Stimulated activated CD4-positive, alpha-beta T cell treated with anti-CD3 and anti-CD28 coated beads, Interleukin-1b, Interleukin-23, amount 100 ng/mL, for 1 hour (primary cell): Measurements from ENCODE around the gene QRICH2.
"Not testable (repeated sequence)": the region's sequence is repeated elsewhere in the genome, so short reads cannot be mapped to it uniquely, and the experiment has no call there.

Experiments used
- DNase-seq, 2 donors: peaks; one replicate each; pipeline ENCODE4 v3.0.0-alpha.2; 2020; ENCODE audit warnings: low read depth in 2 of 2

Gene QRICH2

DNA sequence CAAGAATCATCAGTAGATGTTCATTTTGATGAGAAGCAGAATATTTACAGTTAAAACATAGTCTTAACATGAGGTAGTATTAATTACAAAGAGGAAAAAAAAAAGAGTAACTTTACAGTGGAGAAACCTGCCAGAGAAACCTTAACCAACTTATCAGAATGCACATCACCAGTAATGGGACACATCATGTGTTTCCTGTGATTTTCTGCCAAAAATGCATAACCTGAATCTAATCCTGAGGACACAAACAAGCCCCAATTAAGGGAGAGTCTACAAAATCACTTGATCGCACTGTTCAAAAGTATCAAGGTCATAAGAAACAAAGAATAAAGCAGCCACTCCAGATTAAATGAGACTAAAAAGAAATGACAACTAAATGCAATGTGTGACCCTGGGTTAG is 18.2 kb upstream of the QRICH2 start:
- no peak for DNase-seq

DNA sequence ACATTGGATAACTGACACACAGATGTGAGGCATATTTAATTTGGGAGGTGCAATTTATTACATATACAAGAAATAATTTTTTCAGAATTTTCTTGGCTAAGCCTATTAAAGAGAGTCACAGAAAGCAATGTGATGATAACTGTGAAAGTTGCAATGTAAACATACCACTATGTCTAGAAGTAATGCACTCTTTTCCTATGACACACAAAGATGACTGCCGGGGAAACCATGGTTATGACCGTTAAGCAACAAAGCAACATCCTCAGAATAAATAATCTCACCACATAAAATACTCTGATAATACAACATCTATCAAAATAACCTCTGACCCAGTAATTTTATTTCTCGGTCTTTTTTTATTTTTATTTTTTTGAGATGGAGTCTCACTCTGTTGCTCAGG is 10.5 kb upstream of the QRICH2 start:
- no peak for DNase-seq

DNA sequence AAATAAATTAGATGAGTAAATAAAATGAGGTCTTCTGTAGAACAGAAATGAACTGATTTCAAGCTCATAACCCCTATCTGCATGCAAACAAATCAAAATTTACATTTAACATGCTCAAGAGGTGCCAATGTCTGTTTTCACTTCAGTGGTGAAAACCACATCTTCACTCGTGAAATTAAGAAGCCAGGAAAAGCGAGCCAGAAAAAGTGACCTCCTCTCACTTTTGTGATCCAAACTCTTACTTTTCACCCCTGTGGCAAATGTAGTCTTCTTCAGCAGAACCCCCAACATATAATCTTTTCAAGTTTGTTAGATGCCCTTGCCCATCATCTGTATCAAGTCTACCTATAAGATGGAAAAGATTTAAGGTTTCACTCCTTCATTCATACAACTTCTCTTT is 9.5 kb upstream of the QRICH2 start:
- no peak for DNase-seq

DNA sequence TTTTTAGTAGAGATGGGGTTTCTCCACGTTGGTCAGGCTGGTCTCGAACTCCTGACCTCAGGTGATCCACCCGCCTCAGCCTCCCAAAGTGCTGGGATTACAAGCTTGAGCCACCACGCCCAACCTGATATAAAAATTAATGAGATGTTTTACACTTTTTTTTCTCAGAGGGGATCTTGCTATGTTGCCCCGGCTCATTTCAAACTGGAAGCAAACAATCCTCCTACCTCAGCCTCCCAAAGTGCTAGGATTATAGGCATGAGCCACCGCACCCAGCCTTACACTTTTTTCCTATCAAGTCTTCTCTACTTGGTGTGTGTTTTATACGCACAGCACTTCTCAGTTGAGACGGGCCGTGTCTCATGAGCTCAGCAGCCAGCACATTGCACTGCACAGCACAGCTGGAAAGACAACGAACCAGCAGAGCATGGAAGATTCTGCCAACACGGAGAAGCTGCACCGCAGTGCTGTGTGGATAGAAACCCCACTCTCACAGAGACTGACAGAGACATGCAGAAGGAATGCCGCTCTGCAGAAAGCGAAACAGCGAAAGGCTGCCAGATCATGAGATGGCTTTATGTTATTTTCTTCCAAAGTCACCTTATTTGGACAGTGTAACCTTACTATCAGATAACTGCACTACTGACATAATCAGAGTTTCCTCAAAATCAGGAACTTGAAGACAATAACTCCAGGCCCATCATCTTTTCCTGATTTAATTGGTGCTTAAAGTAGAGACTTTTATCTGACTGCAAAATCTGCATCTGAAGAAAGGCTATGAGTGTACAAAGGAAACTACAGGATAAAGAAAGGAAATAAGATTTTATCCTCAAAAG is 6.5 kb upstream of the QRICH2 start:
- no peak for DNase-seq

DNA sequence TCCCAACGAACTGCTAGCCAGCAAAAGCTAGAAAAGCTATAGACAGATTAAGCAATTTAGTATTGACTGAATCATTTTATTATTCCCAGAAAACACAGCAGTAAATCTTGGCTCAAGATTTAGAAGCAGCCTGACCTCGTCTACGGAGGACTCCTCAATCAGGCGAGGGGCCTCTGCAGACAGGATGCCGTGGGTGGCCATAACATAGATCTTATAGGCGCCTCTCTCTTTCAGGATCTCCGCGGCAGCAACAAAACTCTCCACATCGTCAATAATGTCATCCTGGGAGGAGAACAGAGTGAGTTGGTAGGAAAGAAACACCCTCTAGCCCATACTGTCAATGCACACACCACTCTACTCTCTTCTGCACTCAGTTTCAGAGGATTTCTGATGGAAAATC is 4.7 kb upstream of the QRICH2 start:
- no peak for DNase-seq

DNA sequence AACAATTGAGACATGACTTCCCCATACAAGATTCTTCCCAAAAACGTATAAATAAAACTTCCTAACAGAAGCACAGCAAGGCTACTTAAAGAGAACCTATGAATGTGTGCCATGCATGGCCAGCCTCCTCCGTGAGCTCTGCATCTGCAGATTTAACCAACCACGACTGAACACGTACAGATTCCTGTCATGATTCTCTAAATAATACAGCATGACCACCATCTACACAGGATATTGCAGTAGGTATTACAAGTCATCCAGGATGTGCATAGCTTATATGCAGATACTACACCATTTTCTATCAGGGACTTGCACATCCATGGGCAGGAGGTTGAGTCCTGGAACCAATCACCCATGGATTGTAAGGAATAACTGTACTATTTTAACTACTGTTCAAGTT is 1.4 kb upstream of the QRICH2 start:
- DNase-seq, result no peak

DNA sequence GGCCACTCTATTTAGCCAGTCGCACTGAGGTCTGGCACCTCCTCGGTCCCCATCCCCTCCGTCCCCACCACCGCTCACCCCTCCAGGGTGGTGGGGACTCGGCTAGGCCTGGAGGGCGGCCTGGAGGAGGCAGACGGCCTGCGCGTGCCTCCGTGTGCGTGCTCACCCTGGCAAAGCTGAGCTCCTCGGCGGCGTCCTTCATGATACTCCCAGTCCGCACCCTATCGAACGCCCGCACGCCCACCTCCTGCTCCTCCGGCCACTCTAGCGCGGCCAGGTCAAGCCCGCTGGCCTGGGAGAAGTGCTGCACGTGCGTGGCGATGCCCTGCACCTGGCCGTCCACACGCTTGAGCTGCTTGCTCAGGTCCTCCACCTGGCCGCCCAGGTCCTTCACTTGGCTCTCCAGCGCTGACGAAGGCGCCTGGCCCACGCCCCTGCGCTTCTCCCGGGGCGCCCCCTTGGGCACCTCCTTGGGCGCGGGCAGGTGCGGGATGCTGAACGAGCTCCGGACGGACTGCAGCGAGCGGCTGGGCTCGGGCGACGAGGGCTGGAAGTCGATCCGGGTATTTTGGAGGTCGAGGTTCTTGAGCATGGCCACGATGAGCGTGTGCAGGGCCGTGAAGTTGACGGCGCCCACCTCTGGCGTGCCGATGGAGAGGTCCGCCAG is 644 bp downstream of the QRICH2 start:
- DNase-seq, result no peak

DNA sequence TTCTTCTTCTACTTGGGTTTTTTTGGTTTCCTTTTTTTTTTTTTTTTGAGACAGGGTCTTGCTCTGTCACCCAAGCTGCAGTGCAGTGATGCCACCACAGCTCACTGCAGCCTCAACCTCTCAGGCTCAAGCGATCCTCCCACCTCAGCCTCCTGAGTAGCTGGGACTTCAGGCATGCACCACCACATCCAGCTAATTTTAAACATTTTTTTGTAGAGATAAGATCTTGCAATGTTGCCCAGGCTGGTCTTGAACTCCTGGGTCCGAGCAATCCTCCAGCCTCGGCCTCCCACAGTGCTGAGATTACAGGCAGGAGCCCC is 3.0 kb downstream of the QRICH2 start:
- not testable (repeated sequence) for DNase-seq

DNA sequence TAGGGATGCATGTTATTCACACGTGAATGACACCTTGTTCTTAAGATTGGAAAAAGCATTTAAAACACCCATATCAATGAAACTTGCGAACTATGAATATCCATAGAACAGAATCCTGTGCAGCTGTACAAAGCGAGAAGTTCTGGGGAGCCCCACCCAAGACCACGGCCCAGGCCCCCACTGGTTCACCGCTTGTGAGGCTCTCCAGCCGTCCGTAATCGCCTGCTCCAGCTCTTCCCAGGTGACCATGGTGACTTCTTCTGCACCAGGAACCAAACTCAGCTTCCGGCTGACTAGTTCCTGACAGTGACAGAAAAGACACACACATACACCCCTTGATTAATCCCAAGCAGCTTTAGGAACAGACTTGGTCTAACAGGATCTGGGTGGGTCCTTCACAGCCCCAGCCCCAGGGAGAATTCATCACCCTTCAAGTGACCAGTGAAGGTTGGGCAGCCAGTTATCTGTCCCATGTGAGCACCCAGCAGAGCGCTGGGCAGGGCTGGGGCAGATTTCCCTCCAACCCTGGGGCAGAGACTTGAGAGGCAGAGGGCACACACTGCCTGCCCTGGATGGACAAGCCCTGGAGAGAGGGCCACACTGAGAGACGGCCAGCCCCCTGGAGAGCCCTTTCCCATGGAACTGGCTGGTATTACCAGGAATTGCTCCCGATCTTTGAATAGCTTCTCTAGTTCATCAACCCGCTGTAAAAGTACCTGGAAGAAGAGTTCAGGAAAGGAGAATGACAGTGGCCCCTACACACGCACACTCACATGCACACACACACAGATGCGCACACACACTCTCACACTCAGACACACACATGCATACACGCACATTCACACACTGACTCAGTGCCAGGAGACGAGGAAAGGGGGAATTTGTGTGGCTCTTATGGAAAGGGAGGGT is 3.6 kb downstream of the QRICH2 start:
- no peak for DNase-seq

DNA sequence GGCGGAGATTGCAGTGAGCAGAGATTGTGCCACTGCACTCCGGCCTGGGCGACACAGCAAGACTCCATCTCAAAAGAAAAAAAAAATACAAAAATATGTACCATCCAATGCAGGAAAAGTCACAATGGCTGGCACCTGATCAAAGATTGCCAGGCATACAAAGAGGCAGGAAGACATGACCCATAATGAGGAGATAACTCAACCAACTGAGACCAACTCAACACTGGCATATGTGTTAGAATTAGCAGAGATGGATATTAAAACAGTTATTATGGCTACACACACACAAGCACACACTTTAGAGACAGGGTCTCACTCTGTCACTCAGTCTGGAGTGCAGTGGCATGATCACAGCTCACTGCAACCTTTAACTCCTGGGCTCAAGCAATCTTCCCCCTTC is 10.6 kb downstream of the QRICH2 start:
- DNase-seq, result no peak

DNA sequence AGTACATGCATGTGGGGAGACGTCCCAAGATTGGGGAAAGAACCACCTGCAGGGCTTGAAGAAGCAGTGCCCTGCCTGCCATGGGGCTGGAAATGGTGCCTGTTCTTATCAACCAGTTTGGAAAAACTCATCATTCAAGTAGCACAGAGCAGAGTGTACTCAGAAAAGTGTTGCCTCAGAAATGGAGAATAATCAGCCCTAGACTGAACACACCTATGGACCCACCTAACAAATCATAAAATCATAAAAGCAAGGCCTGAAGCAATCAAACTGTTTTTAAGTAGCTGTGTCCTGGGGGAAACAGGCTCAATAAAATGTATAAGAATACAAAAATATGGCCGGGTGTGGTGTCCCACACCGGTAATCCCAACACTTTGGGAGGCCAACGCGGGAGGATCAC is 11.2 kb downstream of the QRICH2 start:
- no peak for DNase-seq

DNA sequence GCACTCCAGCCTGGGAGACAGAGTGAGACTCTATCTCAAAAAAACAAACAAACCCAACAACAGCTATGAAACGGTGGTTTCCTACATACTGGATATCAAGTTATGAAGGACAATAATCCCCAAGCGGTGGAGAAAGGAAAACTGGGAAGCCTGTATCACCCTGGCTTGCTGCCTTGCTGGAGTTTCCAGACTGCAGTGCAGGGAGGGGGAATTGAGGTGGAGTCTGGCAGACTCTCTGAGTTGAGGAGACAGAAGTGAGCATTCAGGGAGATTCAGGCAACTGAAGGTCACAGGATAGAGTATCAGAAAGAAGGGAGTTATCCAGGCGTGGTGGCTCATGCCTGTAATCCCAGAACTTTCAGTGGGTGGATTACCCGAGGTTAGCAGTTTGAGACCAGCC is 11.9 kb downstream of the QRICH2 start:
- DNase-seq, result no peak

DNA sequence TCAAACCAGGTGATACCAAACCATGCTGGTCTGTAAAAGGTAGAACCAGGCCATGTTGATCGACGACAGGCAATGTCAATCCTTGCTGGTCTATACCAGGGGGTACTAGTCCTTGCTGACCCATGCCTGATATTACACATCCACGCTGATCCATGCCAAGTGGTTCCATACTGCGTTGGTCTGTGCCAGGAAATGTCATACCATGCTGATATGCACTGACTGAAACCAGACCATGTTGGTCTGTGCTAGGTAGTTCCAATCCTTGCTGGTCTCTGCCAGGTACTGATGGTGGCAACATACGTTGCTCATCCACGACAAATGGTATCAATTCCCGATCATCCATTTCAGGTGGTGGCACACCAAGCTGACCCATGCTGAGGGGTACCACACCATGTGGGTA is 15.0 kb downstream of the QRICH2 start:
- DNase-seq, result no peak

DNA sequence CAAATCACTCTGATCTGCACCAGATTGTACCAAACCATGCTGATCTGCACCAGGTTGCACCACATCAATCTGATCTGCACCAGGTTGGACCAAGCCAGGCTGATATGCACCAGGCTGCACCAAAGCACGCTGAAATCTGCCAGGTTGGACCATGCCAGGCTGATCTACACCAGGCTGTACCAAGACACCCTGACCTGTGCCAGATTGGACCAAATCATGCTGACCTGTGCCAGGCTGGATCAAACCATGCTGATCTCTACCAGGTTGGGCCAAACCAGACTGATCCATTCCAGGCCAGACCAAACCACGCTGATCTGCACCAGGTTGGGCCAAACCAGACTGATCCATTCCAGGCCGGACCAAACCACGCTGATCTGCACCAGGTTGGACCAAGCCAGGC is 15.5 kb downstream of the QRICH2 start:
- no peak for DNase-seq

DNA sequence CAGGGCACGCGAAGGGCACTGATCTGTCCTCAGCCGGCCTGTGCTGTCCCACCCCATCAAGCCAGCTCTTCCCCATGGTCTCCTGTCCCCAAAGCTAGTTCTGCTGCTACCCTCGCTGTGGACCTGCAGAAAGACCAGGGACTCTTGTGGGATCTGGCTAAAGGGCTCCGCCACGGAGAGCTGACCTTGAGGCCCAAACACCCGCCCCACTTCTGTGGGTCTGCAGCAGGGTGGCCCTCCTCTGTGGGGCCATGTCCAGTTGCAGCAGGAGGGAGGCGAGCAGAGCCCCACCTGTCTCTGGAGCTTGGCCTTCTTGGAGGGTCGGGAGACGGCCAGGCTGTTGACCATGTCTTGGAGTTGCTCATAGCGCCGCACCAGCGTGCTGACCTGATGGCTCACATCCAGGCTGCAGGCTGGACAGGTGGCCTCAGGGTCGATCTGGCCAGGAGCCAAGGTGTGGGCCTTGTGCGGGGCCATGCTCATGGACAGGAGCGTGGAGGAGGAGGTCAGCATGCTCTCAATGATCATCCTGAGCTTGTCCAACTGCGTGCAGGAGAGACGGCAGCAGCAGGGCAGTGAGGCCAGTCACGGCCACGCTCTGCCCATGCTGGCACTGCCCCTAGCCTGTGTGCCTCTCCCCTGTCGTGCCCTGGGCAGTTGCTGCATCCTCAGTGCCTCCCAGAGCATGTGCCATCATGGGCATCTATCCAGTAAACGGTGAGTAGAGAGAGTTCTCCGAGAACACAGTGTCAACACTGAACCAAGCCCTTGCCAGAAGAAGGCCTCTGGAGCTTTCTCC is 26.3 kb downstream of the QRICH2 start:
- no peak for DNase-seq

DNA sequence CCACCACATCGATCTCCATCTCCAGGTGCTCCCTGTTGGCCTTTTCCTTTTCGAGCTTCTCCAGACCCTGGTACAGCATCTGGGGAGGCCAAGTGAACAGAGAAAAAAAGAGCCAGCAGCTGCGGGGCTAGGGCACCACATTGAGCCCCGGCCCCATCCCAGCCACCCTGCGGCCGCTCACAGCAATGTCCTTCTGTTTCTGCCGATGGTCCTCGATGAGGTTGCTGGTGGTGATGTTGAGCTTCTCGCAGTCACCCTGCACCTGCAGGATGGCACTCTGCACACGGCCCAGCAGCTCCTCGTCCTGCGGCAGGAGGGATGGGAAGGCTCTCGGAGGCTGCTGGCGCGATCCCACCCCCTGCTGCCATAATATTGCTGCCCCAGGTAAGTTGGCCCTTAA is 27.4 kb downstream of the QRICH2 start:
- DNase-seq, result no peak

DNA sequence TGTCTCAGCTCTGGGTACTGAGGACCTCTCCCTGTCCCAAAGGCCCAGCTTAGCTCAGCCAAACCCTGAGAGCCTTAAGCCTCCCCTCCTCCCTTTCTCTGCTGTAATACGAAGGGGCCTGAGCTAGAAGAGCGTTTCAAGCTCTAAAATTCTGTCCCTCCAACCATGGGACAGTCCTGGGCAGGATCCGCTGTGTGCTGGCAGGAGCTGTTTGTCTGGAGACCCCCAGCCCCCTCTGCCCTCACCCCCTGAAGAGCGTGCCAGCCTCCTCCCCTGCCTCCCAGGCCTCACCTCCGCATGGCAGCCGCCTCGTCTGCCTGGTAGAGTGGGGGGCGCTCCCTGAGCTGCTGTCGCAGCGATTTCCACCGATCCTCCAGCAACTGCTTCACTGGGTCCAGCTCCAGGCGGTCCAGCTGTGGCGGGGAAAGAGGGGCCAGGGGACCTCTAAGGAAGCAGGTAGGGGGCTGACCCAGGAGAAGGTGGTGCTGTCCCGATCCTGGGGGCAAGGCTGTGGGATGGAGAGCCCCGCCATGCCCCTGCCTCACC is 28.3 kb downstream of the QRICH2 start:
- DNase-seq, result no peak

DNA sequence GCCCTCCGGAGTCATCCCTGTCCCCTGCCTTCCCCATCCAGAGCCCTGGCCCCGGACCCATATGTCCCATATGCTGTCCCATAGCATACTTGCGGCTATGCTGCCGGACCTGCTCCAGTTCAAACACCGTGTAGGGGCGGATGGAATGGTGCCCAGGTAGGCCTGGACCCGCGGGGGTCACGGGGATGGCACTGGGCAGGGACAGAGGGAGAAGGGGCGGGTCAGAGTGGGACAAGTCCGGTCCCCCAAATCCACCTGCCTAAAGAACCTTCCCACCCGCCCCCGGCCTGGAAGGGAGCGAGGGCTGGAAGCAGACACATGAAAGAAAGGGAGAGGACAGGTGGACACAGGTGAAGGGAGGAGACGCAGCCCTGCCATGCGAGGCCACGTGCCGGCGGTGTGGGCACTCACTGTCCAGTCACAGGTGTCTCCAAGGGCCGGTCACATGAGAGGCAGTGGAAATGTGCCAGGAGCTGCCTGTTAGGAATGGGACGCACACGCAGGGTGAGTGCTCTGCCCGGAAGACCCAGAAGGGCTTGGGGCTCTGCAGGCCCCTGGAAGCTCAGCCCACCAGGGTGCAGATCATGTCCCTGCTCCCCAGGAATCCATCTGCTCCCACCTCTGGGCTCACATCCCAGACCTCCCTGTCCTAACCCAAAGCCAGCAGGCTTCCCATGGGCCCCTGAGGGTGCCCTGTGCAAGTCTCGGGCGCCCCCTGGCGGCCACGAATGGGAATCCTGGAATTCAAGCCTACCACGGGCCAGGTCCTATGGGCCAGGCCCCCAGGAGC is 28.9 kb downstream of the QRICH2 start:
- peak; percentile 72 to 85 for DNase-seq

DNA sequence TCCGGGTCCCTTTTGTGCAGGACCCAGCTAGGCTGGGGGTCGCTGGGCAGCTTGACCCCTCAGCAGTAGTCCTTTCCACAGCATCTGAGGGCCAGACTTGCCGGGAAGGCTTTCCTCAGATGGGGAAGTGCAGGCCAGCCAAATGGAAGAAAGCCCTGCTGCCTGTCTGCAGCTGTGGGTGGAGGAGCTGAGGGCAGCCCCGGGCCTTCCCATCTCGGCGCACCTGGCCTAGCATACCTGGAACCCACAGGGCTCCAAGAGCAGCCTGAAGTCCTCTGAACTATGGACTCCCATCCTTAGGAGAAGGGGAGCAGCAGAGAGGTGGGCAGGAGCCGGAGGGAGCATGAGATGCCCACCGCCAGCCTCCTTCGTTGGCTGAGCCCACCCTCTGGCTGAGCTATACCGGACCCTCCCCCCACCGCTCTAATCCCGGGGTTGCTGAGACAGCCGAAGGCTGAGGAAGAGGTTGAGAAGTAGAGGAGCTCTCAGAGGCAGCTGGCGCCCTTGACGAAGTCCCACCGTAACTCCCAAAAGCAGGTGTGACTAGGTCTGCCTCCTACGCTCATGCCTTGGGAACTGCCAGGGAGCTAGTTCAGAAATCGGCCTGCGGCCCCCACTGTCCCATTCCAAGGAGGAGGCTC is 29.7 kb downstream of the QRICH2 start:
- DNase-seq, result no peak
